Panc1 (cell line): ENCODE results near the gene ADK. TPM values are rescaled to one million over a fixed set of nuclear protein-coding genes. Genes with fewer than 3 reads are reported as not detected.

Experiments
- ATAC-seq: fragments of 200-7000 bp; cut with Tn5 transposase; 2 replicates; pipeline ENCODE4 v1.9.1; 2020; ENCODE audit warnings: mild to moderate bottlenecking, moderate library complexity
- BruUV-seq: library from RNA; stranded (reverse); fragments of 400-500 nt; replicated peaks from 2 replicates; lab custom pipeline; 2021; lab: Mats Ljungman, UMichigan
- CTCF ChIA-PET: fragments of 300-600 bp; sonication (Branson Sonifier 250); formaldehyde crosslinking; loops from one replicate; lab custom pipeline; 2022; ENCODE audit warnings: antibody characterized with exemption; lab: Charles Lee
- POLR2A ChIA-PET: fragments of 300-600 bp; sonication (Branson Sonifier 250); formaldehyde crosslinking; loops from one replicate; lab custom pipeline; 2022; ENCODE audit warnings: antibody characterized with exemption; lab: Charles Lee
- DNase-seq: peaks from one replicate; pipeline ENCODE4 v3.0.0-alpha.2; 2010; ENCODE audit warnings: low read depth, low spot score
- H3K27ac ChIP-seq: 2 replicates; pipeline ENCODE4 v1.5.1; 2011; ENCODE audit warnings: mild to moderate bottlenecking, low read length, inconsistent platforms
- H3K27me3 ChIP-seq: fragments of 200-500 bp; sonication (Bioruptor generic); 2 replicates; pipeline ENCODE4 v1.6.0; 2014; ENCODE audit warnings: low read length, inconsistent platforms; ENCODE audit not compliant: control insufficient read depth, insufficient read depth
- H3K36me3 ChIP-seq: fragments of 200-500 bp; sonication (Bioruptor generic); 2 replicates; pipeline ENCODE4 v1.5.1; 2014; ENCODE audit warnings: inconsistent platforms, mild to moderate bottlenecking, low read length, moderate library complexity; ENCODE audit not compliant: control insufficient read depth, insufficient read depth
- H3K4me1 ChIP-seq: 2 replicates; pipeline ENCODE4 v1.5.1; 2011; ENCODE audit warnings: inconsistent platforms, mild to moderate bottlenecking, low read length, moderate library complexity; ENCODE audit not compliant: control insufficient read depth, insufficient read depth
- H3K4me3 ChIP-seq, 2 experiments: 2 replicates each; pipeline ENCODE4 v1.5.1; 2011 to 2012; ENCODE audit warnings: low read depth in 2 of 2, low read length in 2 of 2, mild to moderate bottlenecking in 2 of 2, inconsistent platforms in 1 of 2, moderate library complexity in 1 of 2
- H3K9me3 ChIP-seq: fragments of 200-500 bp; sonication (Bioruptor generic); 2 replicates; pipeline ENCODE4 v1.5.1; 2014; ENCODE audit warnings: low read depth, mild to moderate bottlenecking, inconsistent platforms, low read length, moderate library complexity; ENCODE audit not compliant: control insufficient read depth, insufficient read depth
- CTCF ChIP-seq: fragments of 450-650 bp; IDR thresholded peaks from 2 replicates; pipeline ENCODE4 v1.5.1; 2017; ENCODE audit warnings: mild to moderate bottlenecking
- POLR2AphosphoS5 ChIP-seq: IDR thresholded peaks from 2 replicates; pipeline ENCODE4 v1.6.1; 2012; ENCODE audit warnings: mild to moderate bottlenecking, low read depth, low read length, moderate library complexity
- REST ChIP-seq, 2 experiments: IDR thresholded peaks; 2 replicates each; pipeline ENCODE4 v1.6.1; 2011 to 2012; ENCODE audit warnings: low read depth in 2 of 2, control low read depth in 1 of 2, low read length in 1 of 2, mild to moderate bottlenecking in 1 of 2, moderate library complexity in 1 of 2; ENCODE audit not compliant: insufficient read depth in 1 of 2
- SIN3A ChIP-seq: IDR thresholded peaks from 2 replicates; pipeline ENCODE4 v1.6.1; 2012; ENCODE audit warnings: low read depth, mild to moderate bottlenecking, low read length, moderate library complexity, borderline replicate concordance; ENCODE audit not compliant: insufficient read depth
- TCF7L2 ChIP-seq: IDR thresholded peaks from 2 replicates; pipeline ENCODE4 v1.6.1; 2011; ENCODE audit warnings: mild to moderate bottlenecking, low read depth, low read length, inconsistent platforms
- in situ Hi-C: cut with HindIII; loops from 2 replicates; pipeline ENCODE4 v1.10.0; 2016; ENCODE audit warnings: low sequenced_read_pairs, low pct_unique_long_range_greater_than_20kb
- intact Hi-C: fragments of 100-400 bp; cut with micrococcal nuclease; formaldehyde crosslinking; loops from one replicate; pipeline ENCODE4 v1.10.0; 2022; ENCODE audit not compliant: unreplicated experiment
- total RNA-seq: library from RNA; stranded (reverse); gene quantifications from one replicate; pipeline ENCODE4 v1.2.1, GENCODE V29; 2021; ENCODE audit not compliant: unreplicated experiment

Gene ADK
- total RNA-seq, 1 experiment from 2014 or later: 64.5 TPM

- no TSS peak for BruUV-seq
- Histone ChIP-seq H3K27me3 (no peaks in the 10 kb centered on the region), H3K27ac (no peak overlapping the region), H3K4me3 (no peak overlapping the region), H3K36me3 (no peaks in the 10 kb centered on the region), H3K9me3 (no peaks in the 10 kb centered on the region), H3K4me1 (no peaks in the 10 kb centered on the region)
- TF ChIP-seq POLR2AphosphoS5: no peak
- no peak for TF ChIP-seq SIN3A
- TF ChIP-seq CTCF: no peak
- TF ChIP-seq TCF7L2: no peak
- no peak for TF ChIP-seq REST (IDR thresholded peaks at IDR 0.05; ENCODE audit: insufficient read depth in 1 of 2, low read depth in 2 of 2, low read length in 1 of 2)
- in situ Hi-C loops (no loop called here), intact Hi-C loops (no loop called here)
- POLR2A ChIA-PET: no interaction called here
- DNase-seq (no peak), ATAC-seq (no peak)
- CTCF ChIA-PET: no interaction called here
Measured at GRCh38 chr10:74208997-74209396, 58.0 kb downstream of the ADK start.

- ChIA-PET POLR2A (no interaction called here), CTCF (interaction anchor here (0.9 to 1.0 kb wide), 2 partner anchors 18 to 23 kb away, joined by 3 to 6 read pairs; no protein-coding TSS in a partner anchor)
- H3K27me3 ChIP-seq: no peaks in the 10 kb centered on the region
- TF ChIP-seq REST (IDR thresholded peaks at IDR 0.05; ENCODE audit: insufficient read depth in 1 of 2, low read depth in 2 of 2, low read length in 1 of 2) (no peak), SIN3A (no peak), TCF7L2 (no peak), POLR2AphosphoS5 (no peak), CTCF (no peak)
- no TSS peak for BruUV-seq
- no peaks in the 10 kb centered on the region for H3K4me1 ChIP-seq
- intact Hi-C loops (no loop called here), in situ Hi-C loops (no loop called here)
- no peak overlapping the region for H3K4me3 ChIP-seq
- DNase-seq (no peak), ATAC-seq (peak; percentile 51; the same call in 1 of the 2 replicates)
- H3K27ac ChIP-seq: no peak overlapping the region
- no peaks in the 10 kb centered on the region for H3K36me3 ChIP-seq
- H3K9me3 ChIP-seq: no peaks in the 10 kb centered on the region
Measured at GRCh38 chr10:74213019-74213418, 62.0 kb downstream of the ADK start.
